RPMI7951 (cell line): ENCODE results near the gene NPFF. TPM values are rescaled to one million over a fixed set of nuclear protein-coding genes. Genes with fewer than 3 reads are reported as not detected.

Experiments used
- DNase-seq: peaks from one replicate; pipeline ENCODE4 v3.0.0-alpha.2; 2012; ENCODE audit warnings: low read depth
- total RNA-seq: library from RNA; depleted of rRNA; stranded (reverse); fragments of >200 nt; shearing (Covaris generic); gene quantifications from 2 replicates; pipeline ENCODE4 v1.2.3, GENCODE V29; 2014; rRNA removed

Gene NPFF
- total RNA-seq, 1 experiment from 2014 or later, result not detected

DNA sequence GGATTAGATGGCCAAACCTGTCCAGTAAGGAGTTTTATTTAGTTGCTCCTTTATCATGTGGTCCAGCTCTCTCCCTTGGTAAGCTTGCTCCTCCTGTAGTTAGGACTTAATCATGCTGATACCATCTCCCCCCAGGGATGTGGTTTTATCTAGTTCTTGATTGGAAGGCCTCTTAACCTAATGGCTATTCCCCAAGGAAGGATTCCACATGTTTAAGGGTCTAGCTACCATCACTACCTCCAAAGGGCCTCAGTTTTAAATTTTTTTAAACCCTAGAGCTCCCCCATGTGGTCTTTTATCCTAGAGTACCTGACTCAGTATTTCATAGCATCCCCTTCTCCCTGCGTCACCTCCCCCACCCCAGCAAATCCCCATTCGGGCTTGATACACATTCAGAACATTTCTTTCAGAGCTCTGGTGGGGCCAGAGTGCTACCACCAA is 30.5 kb downstream of the NPFF start:
- DNase-seq, result peak; percentile 24

DNA sequence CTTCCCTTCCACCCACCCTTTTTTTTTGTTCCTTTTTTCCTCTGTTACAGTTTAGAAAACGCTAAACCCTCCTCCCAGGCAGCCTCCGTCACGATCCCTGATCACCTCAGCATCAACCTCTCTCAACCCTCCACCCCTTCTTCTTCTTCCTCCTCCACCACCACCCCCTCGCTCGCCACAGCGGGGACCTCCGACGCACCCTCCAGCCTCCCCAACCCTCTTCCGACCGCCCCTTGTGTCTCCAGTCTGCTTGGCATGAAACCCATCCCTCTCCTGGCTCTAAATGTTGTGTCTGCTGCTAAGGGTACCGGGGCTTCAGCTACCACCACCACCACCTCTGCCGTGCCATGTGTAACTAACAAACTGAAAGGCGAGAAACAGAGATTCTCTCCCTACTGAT is 32.5 kb downstream of the NPFF start:
- DNase-seq, result no peak

DNA sequence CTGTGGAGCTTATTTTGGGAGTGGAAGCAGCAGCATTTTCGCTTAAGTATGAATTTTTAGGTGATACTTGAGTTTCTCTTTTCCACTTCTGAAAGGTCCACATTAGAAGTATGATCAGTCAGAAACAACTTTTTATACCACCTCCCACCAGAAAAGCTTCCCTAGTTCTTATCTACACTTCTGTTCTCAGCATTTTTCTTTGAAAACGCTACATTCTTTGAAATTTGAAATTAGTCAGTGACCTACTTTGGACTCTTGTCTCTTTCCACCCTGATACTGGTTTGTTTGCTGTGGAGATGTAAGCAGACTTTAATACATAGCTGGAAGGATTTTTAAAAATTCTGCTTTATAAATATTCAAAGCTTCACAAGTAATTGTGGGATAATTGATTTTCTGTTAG is 33.2 kb downstream of the NPFF start:
- DNase-seq, result no peak

DNA sequence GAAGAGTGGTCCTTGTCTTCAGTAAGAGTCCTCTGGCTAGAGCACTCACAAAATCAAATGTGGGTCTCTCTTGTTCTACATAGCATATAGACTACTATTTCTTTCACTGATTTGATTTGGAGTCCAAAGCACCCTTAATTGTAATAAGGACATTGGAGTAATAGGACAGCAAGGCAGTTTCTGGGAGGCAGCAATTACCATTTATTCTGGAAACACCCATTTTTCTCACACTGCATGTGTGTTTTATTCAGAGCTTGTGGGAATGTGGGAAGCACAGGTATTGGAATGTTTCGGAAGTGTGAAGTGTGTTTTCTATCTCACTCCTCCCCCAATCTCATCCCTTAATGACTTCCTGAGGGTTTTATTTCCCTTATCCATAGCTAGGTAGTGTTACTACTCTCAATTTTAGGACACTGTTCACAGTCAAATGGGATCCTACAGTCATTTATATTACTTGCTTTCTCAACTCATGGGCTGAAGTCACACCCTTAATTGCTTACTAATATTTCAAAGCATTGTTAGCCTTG is 35.2 kb downstream of the NPFF start:
- DNase-seq, result no peak

DNA sequence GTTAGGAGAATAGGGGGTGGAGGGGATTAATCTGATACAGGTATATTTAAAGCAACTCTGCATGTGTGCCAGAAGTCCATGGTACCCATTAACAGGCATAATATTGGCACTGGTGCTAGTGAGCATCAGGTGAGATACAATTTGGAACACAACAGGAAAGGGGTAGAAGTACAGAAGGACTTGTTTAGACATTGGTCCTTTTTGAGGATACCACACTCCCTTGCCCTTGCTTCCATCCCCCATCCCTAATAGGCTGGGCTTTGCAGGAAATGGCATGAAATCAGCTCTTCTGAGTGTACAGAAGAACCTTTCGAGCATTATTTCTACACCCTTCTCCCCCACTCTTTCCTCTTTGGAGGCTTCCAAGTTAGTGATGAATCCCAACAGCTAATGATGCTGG is 39.0 kb downstream of the NPFF start:
- no peak for DNase-seq

DNA sequence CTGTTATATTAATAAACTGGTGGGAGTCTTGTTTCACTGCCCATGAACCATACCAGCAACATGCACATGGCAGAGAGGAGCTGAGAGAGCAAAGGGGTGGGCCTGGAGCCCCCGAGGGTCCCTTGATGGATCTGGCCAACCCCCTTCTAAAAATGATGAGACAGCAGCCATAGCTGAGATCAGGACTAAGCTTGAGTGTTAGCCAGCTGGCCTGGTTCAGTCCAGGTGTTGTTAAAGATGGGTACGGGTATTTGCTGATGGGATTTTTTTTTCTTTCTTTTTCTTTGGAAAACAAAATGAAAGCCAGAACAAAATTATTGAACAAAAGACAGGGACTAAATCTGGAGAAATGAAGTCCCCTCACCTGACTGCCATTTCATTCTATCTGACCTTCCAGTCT is 39.4 kb downstream of the NPFF start:
- no peak for DNase-seq

DNA sequence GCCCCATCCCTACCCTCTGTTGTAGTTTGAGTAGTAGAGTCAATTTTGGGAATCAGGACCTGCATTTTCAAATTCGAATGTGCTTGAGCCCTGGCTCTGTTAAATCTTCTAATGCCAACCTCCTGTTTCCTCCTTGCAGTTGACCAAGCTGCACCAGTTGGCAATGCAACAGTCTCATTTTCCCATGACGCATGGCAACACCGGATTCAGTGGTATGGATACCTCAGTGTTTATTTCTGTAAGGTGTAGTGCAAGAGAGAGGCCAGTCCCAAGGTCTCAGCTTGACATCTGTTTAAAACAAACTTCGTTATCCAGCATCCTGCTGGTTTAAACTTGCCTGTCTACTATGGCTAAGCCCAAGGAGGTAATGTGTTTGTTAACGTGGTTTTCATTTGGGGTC is 40.2 kb downstream of the NPFF start:
- no peak for DNase-seq

DNA sequence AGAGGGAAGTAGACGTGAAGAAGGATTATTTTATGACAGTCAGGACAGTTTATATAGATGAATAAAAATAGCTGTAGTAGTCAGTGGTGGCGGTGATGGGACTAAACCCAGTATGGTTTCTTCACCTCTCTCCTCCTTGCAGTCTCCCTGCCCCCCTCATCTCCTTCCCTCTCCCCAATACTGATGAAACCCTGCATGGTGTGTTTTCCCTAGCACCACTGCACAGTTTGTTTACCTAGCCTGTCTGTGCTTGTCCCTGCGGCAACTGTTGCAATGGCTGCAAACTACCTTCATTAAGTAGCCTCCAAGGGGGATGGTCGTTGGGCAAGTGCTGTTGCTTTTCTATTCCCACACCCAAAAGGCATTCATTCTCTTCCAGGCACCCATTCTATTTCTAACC is 40.6 kb downstream of the NPFF start:
- no peak for DNase-seq

DNA sequence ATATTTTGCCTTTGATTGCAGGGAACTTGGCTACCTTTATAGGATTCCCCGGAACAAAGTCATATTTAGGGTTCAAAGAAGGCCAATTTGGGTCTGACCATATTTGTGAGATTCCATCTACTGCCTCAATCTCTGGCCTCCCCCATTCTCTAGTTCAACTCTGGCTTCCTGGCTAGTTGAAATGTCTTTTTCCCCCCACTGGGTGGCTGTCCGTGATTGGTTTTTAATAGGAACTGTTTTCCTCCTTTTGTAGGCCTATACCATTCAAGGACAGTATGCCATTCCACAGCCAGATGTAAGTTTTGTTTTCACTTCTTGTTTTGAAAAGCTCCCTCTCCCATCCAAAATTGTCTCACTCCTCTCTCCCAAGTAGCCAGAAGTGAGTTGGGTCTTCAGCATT is 41.6 kb downstream of the NPFF start:
- DNase-seq, result no peak

DNA sequence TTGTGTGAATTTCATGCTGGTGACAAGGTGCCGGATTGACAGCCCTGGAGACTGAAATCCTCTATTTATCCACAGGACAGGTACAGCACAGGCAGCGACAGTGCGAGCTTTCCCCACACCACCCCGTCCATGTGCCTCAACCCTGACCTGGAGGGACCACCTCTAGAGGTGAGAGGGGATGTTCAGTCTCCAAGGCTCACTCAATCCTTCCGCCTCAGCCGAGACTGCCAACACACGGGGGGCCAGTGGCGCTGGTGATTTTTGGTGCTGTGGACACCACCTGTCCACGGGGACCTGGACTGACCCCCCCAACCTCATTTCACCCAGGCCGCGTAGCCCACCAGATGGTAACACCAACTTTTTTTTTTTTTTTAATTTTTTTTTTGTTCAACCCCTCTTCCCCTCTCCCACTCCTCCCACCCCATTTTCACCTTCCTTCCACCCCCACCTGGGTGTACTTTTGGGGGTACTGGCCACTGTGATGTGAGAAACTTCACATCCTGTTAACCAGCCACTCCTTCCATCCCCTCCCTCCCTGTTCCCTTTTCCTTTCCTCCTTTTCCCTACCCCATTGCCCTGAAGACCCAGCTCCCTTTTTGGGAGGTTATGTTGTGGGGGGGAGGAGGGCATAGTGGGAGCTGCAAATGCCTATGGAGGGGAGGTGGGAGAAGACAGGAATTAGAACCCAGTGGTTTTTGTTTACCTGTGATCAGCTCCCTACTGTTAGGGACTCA is 42.4 kb downstream of the NPFF start:
- DNase-seq, result no peak

DNA sequence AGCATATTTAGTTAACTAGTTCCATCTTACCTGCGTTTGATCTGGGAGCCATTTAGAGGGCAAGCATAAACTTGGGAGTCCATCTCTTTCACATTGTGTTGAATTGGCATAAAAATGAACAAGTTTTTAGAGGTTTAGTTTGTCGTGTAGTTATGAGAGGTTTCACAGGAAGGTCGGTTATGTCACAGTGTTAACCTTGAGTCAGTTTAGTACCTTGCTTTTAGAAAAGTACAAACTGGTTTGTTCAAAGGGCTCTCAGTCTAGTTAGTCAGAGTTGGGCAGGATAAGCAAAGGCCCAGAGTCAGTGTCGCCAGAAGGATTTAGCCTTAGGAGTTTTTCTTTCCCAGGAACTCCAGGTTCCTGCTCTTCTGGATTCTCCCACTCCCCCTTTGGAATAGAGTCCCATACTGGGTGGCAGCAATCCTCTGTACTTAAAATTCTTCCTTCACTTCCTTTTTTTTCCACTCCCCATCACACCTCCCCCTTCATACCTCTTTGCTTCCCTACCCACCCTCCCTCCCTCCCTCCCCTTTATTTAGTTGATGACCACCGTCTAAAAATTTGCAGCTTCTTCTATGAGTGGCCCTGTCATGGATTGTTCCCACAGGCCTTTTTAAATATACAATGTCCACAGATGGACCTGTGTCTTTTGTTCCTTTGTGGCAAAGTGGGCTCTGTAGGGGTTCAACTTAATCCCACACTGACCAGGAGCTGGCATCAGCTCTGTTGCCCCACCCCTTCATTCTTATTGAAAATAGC is 43.3 kb downstream of the NPFF start:
- DNase-seq, result no peak

DNA sequence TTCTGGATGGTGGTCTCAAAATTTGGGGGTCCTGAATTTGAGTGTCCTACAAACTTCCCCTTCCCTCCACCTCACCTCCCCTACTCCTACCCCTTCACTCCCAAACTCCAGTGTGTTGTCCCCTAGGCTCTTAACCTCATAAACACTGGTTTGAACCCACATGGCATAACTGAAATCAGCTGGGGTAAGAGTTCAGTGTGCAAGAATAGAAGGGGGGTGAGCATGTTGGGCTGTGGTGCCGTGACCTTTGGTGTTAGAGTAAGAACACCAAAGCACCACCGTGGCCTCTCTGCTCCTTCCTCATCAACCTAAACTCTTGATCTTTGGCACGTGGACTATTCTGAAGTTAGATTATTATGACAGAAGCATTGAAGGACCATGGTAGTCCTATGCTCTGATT is 44.3 kb downstream of the NPFF start:
- DNase-seq, result no peak

DNA sequence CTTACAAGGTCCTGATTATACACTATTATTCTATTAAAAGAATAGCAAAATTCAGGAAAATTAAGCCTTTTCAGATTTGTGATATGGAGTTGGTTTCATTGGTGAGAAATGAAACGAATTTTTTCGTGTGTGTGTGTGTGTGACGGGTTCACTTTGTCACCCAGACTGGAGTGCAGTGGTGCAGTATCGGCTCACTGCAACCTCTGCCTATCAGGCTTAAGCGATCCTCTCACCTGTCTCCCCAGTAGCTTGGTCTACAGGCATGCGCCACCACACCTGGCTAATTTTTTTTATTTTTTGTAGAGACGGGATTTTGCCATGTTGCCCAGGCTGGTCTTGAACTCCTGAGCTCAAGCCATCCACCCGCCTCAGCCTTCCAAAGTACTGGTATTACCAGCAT is 45.7 kb downstream of the NPFF start:
- DNase-seq, result no peak

DNA sequence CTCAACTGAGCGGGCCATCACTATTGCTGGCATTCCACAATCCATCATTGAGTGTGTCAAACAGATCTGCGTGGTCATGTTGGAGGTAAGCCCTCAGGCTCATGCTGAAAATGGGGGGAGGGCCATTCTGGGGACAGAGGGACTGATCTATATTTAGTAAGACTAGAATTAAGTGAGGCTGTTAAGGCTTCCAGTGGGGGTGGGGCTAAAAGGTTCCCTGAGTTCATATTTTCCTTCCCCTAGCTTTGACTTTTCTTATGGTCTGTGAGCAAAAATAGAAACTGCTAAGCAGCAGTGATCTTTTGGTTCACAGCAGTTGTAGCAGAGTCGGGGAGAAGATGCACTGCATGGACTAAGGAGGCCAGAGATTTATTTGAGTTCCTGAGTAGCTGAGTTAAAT is 46.2 kb downstream of the NPFF start:
- no peak for DNase-seq

DNA sequence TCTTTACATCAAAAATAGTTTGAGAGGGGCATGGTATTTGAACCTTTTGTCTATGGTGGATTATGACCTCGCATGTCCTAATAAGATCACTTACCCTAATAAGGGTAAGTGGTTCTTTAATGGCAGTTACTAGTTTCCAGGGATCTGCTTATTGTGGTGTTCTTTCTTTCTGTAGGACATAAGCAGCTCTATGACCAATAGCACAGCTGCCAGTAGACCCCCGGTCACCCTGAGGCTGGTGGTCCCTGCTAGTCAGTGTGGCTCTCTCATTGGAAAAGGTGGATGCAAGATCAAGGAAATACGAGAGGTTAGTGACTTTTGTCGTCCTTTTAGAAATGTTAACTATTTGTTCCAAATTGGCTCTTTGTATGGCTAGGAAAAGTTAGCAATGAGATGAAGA is 48.2 kb downstream of the NPFF start:
- no peak for DNase-seq

Other genes starting within 250 kb of the NPFF start
- 11.3 and 12.6 TPM in 2 replicates for gene ESPL1, start 239.2 kb downstream of the NPFF start, total RNA-seq
- gene PFDN5, start 211.9 kb downstream of the NPFF start, total RNA-seq, result 480 and 497 TPM in 2 replicates
- 55.9 and 60.0 TPM in 2 replicates for gene MYG1, start 207.8 kb downstream of the NPFF start, total RNA-seq
- gene AAAS, start 185.9 kb downstream of the NPFF start, total RNA-seq, result 43.9 and 56.0 TPM in 2 replicates
- not detected in 2 replicates for gene SP7, start 171.1 kb downstream of the NPFF start, total RNA-seq
- gene SP1, start 127.3 kb downstream of the NPFF start, total RNA-seq, result 29.3 and 35.2 TPM in 2 replicates
- gene AMHR2, start 83.6 kb downstream of the NPFF start, total RNA-seq, result not detected in 2 replicates
- gene PRR13, start 65.8 kb downstream of the NPFF start, total RNA-seq, result 83.5 and 86.6 TPM in 2 replicates
- gene PCBP2, start 55.4 kb downstream of the NPFF start, total RNA-seq, result 132 and 135 TPM in 2 replicates
- gene MAP3K12, start 8.0 kb downstream of the NPFF start, total RNA-seq, result 8.1 and 9.1 TPM in 2 replicates
- 50.3 and 62.6 TPM in 2 replicates for gene TARBP2, start 6.2 kb downstream of the NPFF start, total RNA-seq
- gene ATF7, start 118.9 kb upstream of the NPFF start, total RNA-seq, result 6.4 and 8.9 TPM in 2 replicates
- gene ATP5MC2, start 168.6 kb upstream of the NPFF start, total RNA-seq, result 318 and 375 TPM in 2 replicates
- gene CALCOCO1, start 220.0 kb upstream of the NPFF start, total RNA-seq, result 27.4 and 47.0 TPM in 2 replicates
- gene CISTR, start 244.5 kb upstream of the NPFF start, total RNA-seq, result not detected in 2 replicates